RWPE2 (cell line): Measurements from ENCODE around the gene TNNC2.

ENCODE experiments used
- ATAC-seq: fragments of 200-7000 bp; cut with Tn5 transposase; 3 replicates; pipeline ENCODE4 v1.9.1; 2021; ENCODE audit warnings: low read depth
- DNase-seq: peaks from one replicate; pipeline ENCODE4 v3.0.0-alpha.2; 2020; ENCODE audit warnings: low spot score
- H3K27ac ChIP-seq: fragments of 450-650 bp; 2 replicates; pipeline ENCODE4 v1.5.1; 2017; ENCODE audit warnings: mild to moderate bottlenecking; ENCODE audit not compliant: poor library complexity, severe bottlenecking
- H3K27me3 ChIP-seq: fragments of 250-450 bp; sonication (Bioruptor Pico); 2 replicates; pipeline ENCODE4 v1.5.1; 2021; ENCODE audit warnings: mild to moderate bottlenecking, moderate library complexity; ENCODE audit not compliant: insufficient read depth, poor library complexity, severe bottlenecking
- H3K36me3 ChIP-seq: fragments of 250-450 bp; sonication (Bioruptor Pico); 2 replicates; pipeline ENCODE4 v1.5.1; 2020; ENCODE audit warnings: low read depth, mild to moderate bottlenecking, moderate library complexity
- H3K4me1 ChIP-seq: fragments of 250-450 bp; sonication (Bioruptor Pico); 2 replicates; pipeline ENCODE4 v1.5.1; 2021; ENCODE audit warnings: mild to moderate bottlenecking, moderate library complexity; ENCODE audit not compliant: insufficient read depth, poor library complexity, severe bottlenecking
- H3K4me3 ChIP-seq: fragments of 250-450 bp; sonication (Bioruptor Pico); 2 replicates; pipeline ENCODE4 v1.5.1; 2021; ENCODE audit warnings: mild to moderate bottlenecking, moderate library complexity; ENCODE audit not compliant: severe bottlenecking
- H3K9me3 ChIP-seq: fragments of 250-450 bp; sonication (Bioruptor Pico); 2 replicates; pipeline ENCODE4 v1.5.1; 2021; ENCODE audit warnings: mild to moderate bottlenecking, moderate library complexity; ENCODE audit not compliant: severe bottlenecking
- CTCF ChIP-seq: fragments of 450-650 bp; IDR thresholded peaks from one replicate; pipeline ENCODE4 v1.5.1; 2017; ENCODE audit warnings: mild to moderate bottlenecking, moderate library complexity; ENCODE audit not compliant: poor library complexity, severe bottlenecking

The TNNC2 gene

GRCh38 chr20:45861221-45862075 is 34.3 kb upstream of the TNNC2 start:
- Histone ChIP-seq H3K9me3 (no peaks in the 10 kb centered on the region), H3K4me1 (peaks cover 11% of the 10 kb centered on the region), H3K27me3 (no peaks in the 10 kb centered on the region), H3K4me3 (no peak overlapping the region), H3K36me3 (no peaks in the 10 kb centered on the region), H3K27ac (peak overlapping the region; percentile 0)
- TF ChIP-seq CTCF: no peak
- DNase-seq (no peak), ATAC-seq (no peak)

GRCh38 chr20:45860560-45861220 is 33.6 kb upstream of the TNNC2 start:
- no peaks in the 10 kb centered on the region; the same call in 1 of the 2 replicates for H3K36me3 ChIP-seq
- DNase-seq: no peak
- H3K4me1 ChIP-seq: peaks cover 15% of the 10 kb centered on the region
- H3K27ac ChIP-seq: peak overlapping the region; percentile 0
- H3K9me3 ChIP-seq: no peaks in the 10 kb centered on the region
- no peak for TF ChIP-seq CTCF
- no peaks in the 10 kb centered on the region for H3K27me3 ChIP-seq
- ATAC-seq: no peak
- H3K4me3 ChIP-seq: no peak overlapping the region

- Histone ChIP-seq H3K27ac (no peak overlapping the region), H3K36me3 (peaks cover 7% of the 10 kb centered on the region), H3K4me3 (no peak overlapping the region), H3K4me1 (peaks cover 15% of the 10 kb centered on the region), H3K9me3 (no peaks in the 10 kb centered on the region), H3K27me3 (no peaks in the 10 kb centered on the region)
- ATAC-seq: no peak
- no peak for DNase-seq
- TF ChIP-seq CTCF: no peak
These were observed 32.8 kb upstream of the TNNC2 start for GRCh38 chr20:45859916-45860315.

GRCh38 chr20:45857882-45858216 is 30.7 kb upstream of the TNNC2 start:
- H3K4me1 ChIP-seq: peaks cover 15% of the 10 kb centered on the region
- DNase-seq: no peak
- ATAC-seq: peak; percentile 2; the same call in 2 of the 3 replicates

More at GRCh38 chr20:45857882-45858216, 30.7 kb upstream of the TNNC2 start:
- H3K27ac ChIP-seq: peak overlapping the region; percentile 12
- no peak for TF ChIP-seq CTCF
- H3K27me3 ChIP-seq: no peaks in the 10 kb centered on the region
- no peaks in the 10 kb centered on the region for H3K9me3 ChIP-seq
- H3K4me3 ChIP-seq: peak overlapping the region; percentile 83
- peaks cover 27% of the 10 kb centered on the region for H3K36me3 ChIP-seq
